Peyer's patch (tissue), 4 donors: ENCODE results near the gene UGT1A3. TPM values are rescaled to one million over a fixed set of nuclear protein-coding genes. Genes with fewer than 3 reads are reported as not detected.

Experiments used
- DNase-seq, 3 donors: peaks; one replicate each; pipeline ENCODE4 v3.0.0-alpha.2; 2017 to 2019
- H3K27ac ChIP-seq, 4 donors: fragments of 200-600 bp; sonication (generic); one replicate each; pipeline ENCODE4 v1.5.1; 2016 to 2019
- H3K27me3 ChIP-seq, 2 donors: fragments of 200-600 bp; sonication (generic); one replicate each; pipeline ENCODE4 v1.5.1; 2019
- H3K36me3 ChIP-seq, 3 donors: fragments of 200-600 bp; sonication (generic); one replicate each; pipeline ENCODE4 v1.5.1; 2016 to 2019
- H3K4me1 ChIP-seq, 4 donors: fragments of 200-600 bp; sonication (generic); one replicate each; pipeline ENCODE4 v1.5.1; 2016 to 2019
- H3K4me3 ChIP-seq, 4 donors: fragments of 200-600 bp; sonication (generic); 1 replicate in 3 of 4; 2 replicates in 1 of 4; pipeline ENCODE4 v1.5.1; 2016 to 2019; ENCODE audit warnings: mild to moderate bottlenecking in 1 of 4
- H3K9me3 ChIP-seq, 4 donors: fragments of 200-600 bp; sonication (generic); one replicate each; pipeline ENCODE4 v1.5.1; 2016 to 2019; ENCODE audit warnings: mild to moderate bottlenecking in 1 of 4
- POLR2A ChIP-seq, 2 donors: fragments of 450-650 bp; IDR thresholded peaks; one replicate each; pipeline ENCODE4 v1.5.1; 2017; ENCODE audit warnings: antibody characterized with exemption in 2 of 2, mild to moderate bottlenecking in 2 of 2, moderate library complexity in 2 of 2
- total RNA-seq, 4 donors: library from RNA; depleted of rRNA; stranded (reverse); fragments of >200 nt; gene quantifications; one replicate each; pipeline ENCODE4 v1.1.0, GENCODE V29; 2016
- TF ChIP-seq, protein P1 (sequence below), 6 experiments: fragments of 450-650 bp in 4 of 6; fragments of 200-600 bp in 2 of 6; sonication (generic) in 1 of 6; IDR thresholded peaks; one replicate each; pipeline ENCODE4 v1.5.1; 2017 to 2019; ENCODE audit warnings: antibody characterized with exemption in 6 of 6, mild to moderate bottlenecking in 3 of 6, moderate library complexity in 1 of 6

Gene UGT1A3
- total RNA-seq, 4 donors from 2014 or later = 5.8 to 21.7 (median 6.3) TPM; not detected in 1

DNA sequence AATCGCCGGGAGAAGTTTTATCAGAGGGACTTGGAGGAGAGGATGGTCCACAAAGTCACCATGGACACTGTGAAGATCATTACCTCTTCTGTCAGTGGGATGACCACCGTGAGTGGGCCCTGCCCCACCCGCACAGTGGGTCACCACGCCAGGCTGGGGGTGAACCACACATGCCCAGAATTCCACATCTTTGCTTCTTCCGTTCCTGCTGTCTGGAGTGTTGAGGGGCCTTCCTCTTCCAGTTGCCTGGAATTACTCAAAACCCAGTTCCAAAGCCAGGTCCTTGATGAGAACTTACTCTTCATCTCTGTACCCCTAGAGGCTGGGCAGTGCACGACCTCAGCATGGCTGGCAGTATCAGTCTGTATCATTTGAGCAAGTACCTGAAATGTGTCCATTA, 71.4 kb downstream of the UGT1A3 start:
- no peak for DNase-seq
- Histone ChIP-seq H3K4me3 (no peak overlapping the region), H3K36me3 (no peaks in the 10 kb centered on the region), H3K9me3 (no peaks in the 10 kb centered on the region), H3K4me1 (no peaks in the 10 kb centered on the region), H3K27me3 (no peaks in the 10 kb centered on the region), H3K27ac (no peak overlapping the region)
- no peak for TF ChIP-seq POLR2A (IDR thresholded peaks at IDR 0.05)
- TF ChIP-seq, protein P1, sequence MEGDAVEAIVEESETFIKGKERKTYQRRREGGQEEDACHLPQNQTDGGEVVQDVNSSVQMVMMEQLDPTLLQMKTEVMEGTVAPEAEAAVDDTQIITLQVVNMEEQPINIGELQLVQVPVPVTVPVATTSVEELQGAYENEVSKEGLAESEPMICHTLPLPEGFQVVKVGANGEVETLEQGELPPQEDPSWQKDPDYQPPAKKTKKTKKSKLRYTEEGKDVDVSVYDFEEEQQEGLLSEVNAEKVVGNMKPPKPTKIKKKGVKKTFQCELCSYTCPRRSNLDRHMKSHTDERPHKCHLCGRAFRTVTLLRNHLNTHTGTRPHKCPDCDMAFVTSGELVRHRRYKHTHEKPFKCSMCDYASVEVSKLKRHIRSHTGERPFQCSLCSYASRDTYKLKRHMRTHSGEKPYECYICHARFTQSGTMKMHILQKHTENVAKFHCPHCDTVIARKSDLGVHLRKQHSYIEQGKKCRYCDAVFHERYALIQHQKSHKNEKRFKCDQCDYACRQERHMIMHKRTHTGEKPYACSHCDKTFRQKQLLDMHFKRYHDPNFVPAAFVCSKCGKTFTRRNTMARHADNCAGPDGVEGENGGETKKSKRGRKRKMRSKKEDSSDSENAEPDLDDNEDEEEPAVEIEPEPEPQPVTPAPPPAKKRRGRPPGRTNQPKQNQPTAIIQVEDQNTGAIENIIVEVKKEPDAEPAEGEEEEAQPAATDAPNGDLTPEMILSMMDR (IDR thresholded peaks at IDR 0.05) = no peak

DNA sequence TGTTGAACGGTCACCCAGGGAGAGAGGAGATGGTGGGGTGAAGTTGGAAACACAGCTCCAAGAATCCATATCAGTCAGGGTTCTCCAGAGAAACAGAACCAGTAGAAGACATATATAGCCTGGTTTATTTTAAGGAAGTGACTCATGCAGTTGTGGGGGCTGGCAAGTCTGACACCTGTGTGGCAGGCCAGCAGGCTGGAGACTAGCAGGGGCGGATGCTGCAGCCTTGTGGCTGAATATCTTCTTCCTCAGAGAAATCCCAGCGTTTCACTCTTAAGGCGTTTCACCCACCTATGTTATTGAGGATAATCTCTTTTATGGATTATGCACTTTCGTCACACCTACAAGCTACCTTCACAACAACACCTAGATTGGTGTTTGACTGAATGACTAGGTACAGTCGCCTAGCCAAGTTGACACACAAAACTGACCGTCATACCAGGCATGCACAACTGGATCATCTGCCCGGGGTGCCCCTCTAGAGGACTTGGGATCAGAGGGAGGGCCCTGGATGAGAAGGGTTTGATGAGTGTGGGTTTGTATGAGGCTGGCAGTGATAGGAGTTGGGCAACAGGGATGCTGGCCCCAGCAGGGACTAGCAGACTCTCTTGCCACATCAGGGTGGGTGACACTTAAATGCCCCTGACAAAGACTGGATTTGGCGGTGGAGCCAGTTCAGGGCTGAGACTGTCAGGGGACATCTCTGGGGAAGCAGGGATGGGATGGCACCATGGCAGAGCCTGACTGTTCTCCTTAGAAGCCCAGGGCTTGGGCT, 72.7 kb downstream of the UGT1A3 start:
- Histone ChIP-seq H3K4me3 (no peak overlapping the region), H3K36me3 (no peaks in the 10 kb centered on the region), H3K27me3 (no peaks in the 10 kb centered on the region), H3K9me3 (no peaks in the 10 kb centered on the region), H3K4me1 (no peaks in the 10 kb centered on the region), H3K27ac (no peak overlapping the region)
- DNase-seq = peak in 1 of 3 donors; percentile 21
- TF ChIP-seq POLR2A (IDR thresholded peaks at IDR 0.05) = no peak
- TF ChIP-seq, protein P1 (IDR thresholded peaks at IDR 0.05) = no peak

DNA sequence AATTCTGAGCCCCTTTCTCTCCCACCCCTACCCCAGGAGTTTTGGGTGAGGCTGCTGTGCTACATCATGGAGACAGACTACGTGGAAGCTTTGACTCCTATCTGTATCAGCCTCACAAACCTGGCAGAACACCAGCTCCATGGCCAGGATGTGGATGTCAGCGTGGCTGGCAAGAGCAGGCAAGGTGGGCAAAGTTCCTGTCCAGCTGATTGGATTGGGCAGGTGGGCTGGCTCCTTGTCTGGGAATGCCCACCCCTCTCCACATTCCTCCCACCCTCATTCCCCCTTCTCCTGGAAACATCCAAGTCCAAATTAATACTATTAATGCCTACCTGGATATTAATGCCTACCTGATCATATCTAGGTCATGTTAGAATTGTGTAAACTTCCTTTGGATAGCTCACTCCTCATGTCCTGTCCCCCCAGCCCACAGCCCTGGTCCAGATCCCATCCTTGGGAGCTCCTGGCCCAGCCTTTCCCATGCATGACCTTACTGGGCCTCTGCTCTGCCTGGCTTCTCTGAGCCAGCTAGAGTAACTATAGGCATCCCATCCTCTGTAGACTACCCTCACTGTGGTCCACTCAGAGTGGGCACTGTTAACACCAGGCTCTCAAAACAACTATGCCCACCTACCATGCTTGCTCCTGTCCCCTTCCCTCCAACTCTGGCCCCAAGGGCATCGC, 73.4 kb downstream of the UGT1A3 start:
- no peak overlapping the region for H3K27ac ChIP-seq
- no peaks in the 10 kb centered on the region for H3K4me1 ChIP-seq
- no peak overlapping the region for H3K4me3 ChIP-seq
- H3K36me3 ChIP-seq = no peaks in the 10 kb centered on the region
- peak in 1 of 3 donors; percentile 20 for DNase-seq
- no peaks in the 10 kb centered on the region for H3K27me3 ChIP-seq
- TF ChIP-seq POLR2A (IDR thresholded peaks at IDR 0.05) = no peak
- TF ChIP-seq, protein P1 (IDR thresholded peaks at IDR 0.05) = no peak
- no peaks in the 10 kb centered on the region for H3K9me3 ChIP-seq

DNA sequence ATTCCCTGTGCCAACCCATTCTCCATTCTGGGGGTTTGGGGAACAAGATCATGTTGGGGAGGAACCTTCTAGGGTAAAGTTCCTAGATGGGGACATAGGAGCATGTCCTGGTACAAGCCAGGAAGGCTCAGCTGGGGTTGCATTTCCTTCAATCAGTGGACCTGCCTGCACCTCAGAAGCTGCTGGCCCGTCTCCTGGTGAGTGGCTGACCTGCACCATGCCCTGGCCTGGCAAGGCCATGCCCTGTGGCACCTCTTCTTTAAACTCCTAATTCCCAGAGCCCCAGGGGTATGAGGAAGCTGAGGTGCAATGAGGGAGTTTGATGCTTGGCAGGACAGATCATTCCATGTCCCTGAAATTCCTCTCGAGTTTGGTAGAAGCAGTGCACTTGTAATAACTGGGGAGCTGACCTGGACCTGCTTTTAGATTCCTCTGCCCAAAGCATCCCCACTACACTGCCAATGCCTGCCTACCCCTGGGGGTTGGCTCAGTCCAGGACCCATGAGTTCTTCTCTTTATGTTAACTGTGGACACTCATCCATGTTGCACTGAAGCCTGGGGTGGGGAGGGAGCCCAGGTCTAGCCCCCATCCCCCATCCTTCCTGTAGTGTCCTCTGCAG, 74.6 kb downstream of the UGT1A3 start:
- Histone ChIP-seq H3K27ac (no peak overlapping the region), H3K4me1 (no peaks in the 10 kb centered on the region), H3K27me3 (no peaks in the 10 kb centered on the region), H3K36me3 (no peaks in the 10 kb centered on the region), H3K9me3 (no peaks in the 10 kb centered on the region), H3K4me3 (no peak overlapping the region)
- peak in 1 of 3 donors; percentile 13 for DNase-seq
- TF ChIP-seq, protein P1 (IDR thresholded peaks at IDR 0.05) = no peak
- no peak for TF ChIP-seq POLR2A (IDR thresholded peaks at IDR 0.05)

DNA sequence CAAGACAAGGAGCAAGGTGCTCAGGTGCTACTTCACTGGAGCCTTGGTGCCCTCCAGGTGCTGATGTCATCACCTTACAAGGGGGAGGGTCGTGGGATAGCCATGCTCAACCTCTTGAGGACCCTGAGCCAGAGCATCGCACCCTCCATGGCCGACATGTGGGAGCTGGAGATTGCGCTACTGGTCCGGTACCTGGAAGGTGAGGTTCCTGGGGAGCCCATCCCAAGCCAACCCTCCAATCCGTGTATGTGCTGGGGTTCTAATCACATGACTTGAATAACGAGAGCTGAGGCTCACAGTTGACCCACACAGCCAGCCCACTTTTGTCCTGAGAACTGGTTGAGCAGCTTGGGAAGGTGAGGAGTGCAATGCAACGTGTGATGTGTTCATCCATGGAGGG, 75.2 kb downstream of the UGT1A3 start:
- Histone ChIP-seq H3K4me1 (no peaks in the 10 kb centered on the region), H3K27ac (no peak overlapping the region), H3K9me3 (no peaks in the 10 kb centered on the region), H3K36me3 (no peaks in the 10 kb centered on the region), H3K27me3 (no peaks in the 10 kb centered on the region), H3K4me3 (no peak overlapping the region)
- peak in 2 of 3 donors; percentile 15 to 28 for DNase-seq
- TF ChIP-seq, protein P1 (IDR thresholded peaks at IDR 0.05) = no peak
- no peak for TF ChIP-seq POLR2A (IDR thresholded peaks at IDR 0.05)
